SK-N-SH treated with all-trans-retinoic acid at 6 μM for 48 hours (cell line): ENCODE data around the gene DHRS13.

Experiments used
- ESRRG ChIP-seq: fragments of 250-450 bp; sonication (Bioruptor Pico); IDR thresholded peaks from 2 replicates; pipeline ENCODE4 v1.6.1; 2021; ENCODE audit warnings: mild to moderate bottlenecking
- GLIS3 ChIP-seq: fragments of 250-450 bp; sonication (Bioruptor Pico); IDR thresholded peaks from 2 replicates; pipeline ENCODE4 v1.5.0; 2020; ENCODE audit warnings: mild to moderate bottlenecking, moderate library complexity
- OSR1 ChIP-seq: fragments of 250-450 bp; sonication (Bioruptor Pico); IDR thresholded peaks from 2 replicates; pipeline ENCODE4 v1.8.0; 2022; ENCODE audit warnings: moderate library complexity, mild to moderate bottlenecking, inconsistent platforms
- RARB ChIP-seq: fragments of 250-450 bp; sonication (Bioruptor Pico); IDR thresholded peaks from 2 replicates; pipeline ENCODE4 v1.8.0; 2021; ENCODE audit warnings: mild to moderate bottlenecking, moderate library complexity
- ZFP3 ChIP-seq: fragments of 250-450 bp; sonication (Bioruptor Pico); IDR thresholded peaks from 2 replicates; pipeline ENCODE4 v1.5.0; 2020; ENCODE audit warnings: mild to moderate bottlenecking, moderate library complexity
- ZFP30 ChIP-seq: fragments of 450-650 bp; formaldehyde crosslinking; IDR thresholded peaks from 2 replicates; pipeline ENCODE4 v1.5.0; 2022; ENCODE audit warnings: mild to moderate bottlenecking, moderate library complexity
- ZNF8 ChIP-seq: fragments of 450-650 bp; formaldehyde crosslinking; IDR thresholded peaks from 2 replicates; pipeline ENCODE4 v1.5.0; 2020; ENCODE audit warnings: mild to moderate bottlenecking, moderate library complexity

DNA sequence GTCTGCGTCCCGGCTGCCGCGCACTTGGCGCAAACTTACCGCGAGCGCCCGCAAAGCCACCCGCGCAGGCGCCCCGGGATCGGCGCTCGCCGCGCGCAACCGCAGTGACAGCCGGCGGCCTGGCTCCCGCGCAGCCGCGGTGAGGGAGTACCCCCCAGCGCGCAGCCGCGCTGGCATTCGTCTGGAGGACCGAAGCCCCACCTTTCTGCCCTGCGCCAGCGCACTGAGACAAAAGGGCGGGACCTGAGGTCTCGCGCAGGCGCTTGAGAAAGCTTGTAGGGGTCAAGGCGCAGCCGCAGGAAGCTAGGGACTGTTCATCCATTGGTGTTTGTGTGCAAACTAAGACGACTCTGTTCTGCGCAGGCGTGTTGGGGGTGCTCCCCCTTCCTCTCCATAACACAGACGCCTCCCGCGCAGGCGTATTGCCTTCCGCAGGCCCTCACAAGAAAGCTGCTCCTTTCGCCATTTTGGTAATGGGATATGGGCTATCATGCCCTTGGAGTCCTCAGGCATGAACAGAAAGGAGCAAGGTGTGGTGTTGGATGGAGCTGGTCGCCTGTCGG lies 48.6 kb upstream of the DHRS13 start, which contains the start of gene PHF12:
- TF ChIP-seq GLIS3 (CRISPR knock-in tag) (no peak), OSR1 (CRISPR knock-in tag) (no peak), RARB (no peak), ZNF8 (CRISPR knock-in tag) (no peak), ESRRG (no peak), ZFP30 (CRISPR knock-in tag) (no peak), ZFP3 (CRISPR knock-in tag) (no peak)
